H9 (cell line): Measurements from ENCODE around the gene SCGN. TPM values are rescaled to one million over a fixed set of nuclear protein-coding genes. Genes with fewer than 3 reads are reported as not detected.

Source experiments
- DNase-seq: peaks from one replicate; pipeline ENCODE4 v3.0.0-alpha.2; 2017
- H2AFZ ChIP-seq: one replicate; pipeline ENCODE4 v1.6.1; 2013; ENCODE audit warnings: mild to moderate bottlenecking, low read length, control low read depth, moderate library complexity
- H2AK5ac ChIP-seq: 2 replicates; pipeline ENCODE4 v1.6.1; 2013; ENCODE audit warnings: low read length, control low read depth, mixed read lengths; ENCODE audit not compliant: insufficient read length
- H2BK120ac ChIP-seq: one replicate; pipeline ENCODE4 v1.6.1; 2013; ENCODE audit warnings: low read depth, mild to moderate bottlenecking, low read length, control low read depth, inconsistent platforms; ENCODE audit not compliant: poor library complexity, severe bottlenecking
- H2BK12ac ChIP-seq: 2 replicates; pipeline ENCODE4 v1.6.1; 2013; ENCODE audit warnings: low read length, control low read depth, mixed read lengths, low read depth; ENCODE audit not compliant: insufficient read length
- H2BK15ac ChIP-seq: 2 replicates; pipeline ENCODE4 v1.6.1; 2013; ENCODE audit warnings: low read depth, low read length, control low read depth
- H2BK20ac ChIP-seq: one replicate; pipeline ENCODE4 v1.6.1; 2013; ENCODE audit warnings: low read depth, mild to moderate bottlenecking, low read length, control low read depth, inconsistent platforms; ENCODE audit not compliant: poor library complexity, severe bottlenecking
- H2BK5ac ChIP-seq: 2 replicates; pipeline ENCODE4 v1.6.1; 2013; ENCODE audit warnings: low read length, control low read depth, mixed read lengths; ENCODE audit not compliant: insufficient read length
- H3K14ac ChIP-seq: 2 replicates; pipeline ENCODE4 v1.6.1; 2013; ENCODE audit warnings: low read length, control low read depth; ENCODE audit not compliant: insufficient read depth
- H3K18ac ChIP-seq: 2 replicates; pipeline ENCODE4 v1.6.1; 2013; ENCODE audit warnings: low read depth, mild to moderate bottlenecking, mixed read lengths, low read length, control low read depth; ENCODE audit not compliant: insufficient read length
- H3K23ac ChIP-seq: 2 replicates; pipeline ENCODE4 v1.6.1; 2013; ENCODE audit warnings: low read length, control low read depth, mixed read lengths, low read depth; ENCODE audit not compliant: insufficient read length
- H3K23me2 ChIP-seq: 2 replicates; pipeline ENCODE4 v1.6.1; 2013; ENCODE audit warnings: low read depth, mild to moderate bottlenecking, mixed read lengths, low read length, control low read depth; ENCODE audit not compliant: insufficient read length, poor library complexity, severe bottlenecking
- H3K27ac ChIP-seq: 2 replicates; pipeline ENCODE4 v1.5.1; 2013; ENCODE audit warnings: low read length, control low read depth, mixed read lengths, low read depth; ENCODE audit not compliant: insufficient read length
- H3K27me3 ChIP-seq: 2 replicates; pipeline ENCODE4 v1.6.1; 2013; ENCODE audit warnings: low read length, control low read depth, inconsistent platforms; ENCODE audit not compliant: insufficient read depth
- H3K4ac ChIP-seq: 2 replicates; pipeline ENCODE4 v1.6.1; 2013; ENCODE audit warnings: low read depth, mild to moderate bottlenecking, control low read depth, inconsistent platforms, low read length, moderate library complexity
- H3K4me1 ChIP-seq: 2 replicates; pipeline ENCODE4 v1.6.1; 2013; ENCODE audit warnings: low read length, control low read depth, inconsistent platforms; ENCODE audit not compliant: insufficient read depth
- H3K4me2 ChIP-seq: 2 replicates; pipeline ENCODE4 v1.6.1; 2013; ENCODE audit warnings: low read length, control low read depth, mixed read lengths; ENCODE audit not compliant: insufficient read length, insufficient read depth
- H3K56ac ChIP-seq: 2 replicates; pipeline ENCODE4 v1.6.1; 2013; ENCODE audit warnings: low read depth, mild to moderate bottlenecking, mixed read lengths, low read length, control low read depth; ENCODE audit not compliant: insufficient read length
- H3K79me1 ChIP-seq: 2 replicates; pipeline ENCODE4 v1.6.1; 2013; ENCODE audit warnings: low read depth, mild to moderate bottlenecking, moderate library complexity, low read length, control low read depth, inconsistent platforms; ENCODE audit not compliant: insufficient read depth, poor library complexity, severe bottlenecking
- H3K79me2 ChIP-seq: 2 replicates; pipeline ENCODE4 v1.6.1; 2013; ENCODE audit warnings: low read length, control low read depth, inconsistent platforms; ENCODE audit not compliant: insufficient read depth
- H3K9ac ChIP-seq: 2 replicates; pipeline ENCODE4 v1.6.1; 2013; ENCODE audit warnings: low read length, control low read depth, mixed read lengths; ENCODE audit not compliant: insufficient read length; ENCODE audit errors: extremely low read depth
- H3K9me3 ChIP-seq: one replicate; pipeline ENCODE4 v1.6.1; 2013; ENCODE audit warnings: low read depth, low read length, inconsistent platforms; ENCODE audit not compliant: control insufficient read depth
- H3T11ph ChIP-seq: one replicate; pipeline ENCODE4 v1.6.1; 2013; ENCODE audit warnings: mild to moderate bottlenecking, low read length, control low read depth, inconsistent platforms
- H4K20me1 ChIP-seq: one replicate; pipeline ENCODE4 v1.6.1; 2013; ENCODE audit not compliant: control insufficient read depth, insufficient read length, insufficient read depth
- H4K5ac ChIP-seq: 2 replicates; pipeline ENCODE4 v1.6.1; 2013; ENCODE audit warnings: low read depth, mild to moderate bottlenecking, mixed read lengths, low read length, control low read depth; ENCODE audit not compliant: insufficient read length
- H4K8ac ChIP-seq: replicated peaks from 2 replicates; pipeline ENCODE4 v1.6.1; 2013; ENCODE audit warnings: low read length, control low read depth, mixed read lengths, low read depth; ENCODE audit not compliant: insufficient read length
- H4K91ac ChIP-seq: 2 replicates; pipeline ENCODE4 v1.6.1; 2013; ENCODE audit warnings: low read depth, mild to moderate bottlenecking, moderate library complexity, mixed read lengths, low read length, control low read depth; ENCODE audit not compliant: insufficient read length
- H3K27ac Mint-ChIP-seq, 3 experiments: 2 replicates in 2 of 3; 3 replicates in 1 of 3; pipeline ENCODE4 v1.8.0; 2020 to 2021; ENCODE audit warnings: mixed read lengths in 3 of 3, mild to moderate bottlenecking in 1 of 3, moderate library complexity in 1 of 3
- H3K27me3 Mint-ChIP-seq: 2 replicates; pipeline ENCODE4 v1.8.0; 2021; ENCODE audit warnings: low read depth, mild to moderate bottlenecking, moderate library complexity, mixed read lengths
- H3K36me3 Mint-ChIP-seq, 3 experiments: 2 replicates in 2 of 3; 3 replicates in 1 of 3; pipeline ENCODE4 v1.8.0; 2020 to 2021; ENCODE audit warnings: low read depth in 3 of 3, mixed read lengths in 3 of 3; ENCODE audit not compliant: insufficient read depth in 1 of 3
- H3K4me1 Mint-ChIP-seq, 2 experiments: 2 replicates each; pipeline ENCODE4 v1.8.0; 2020; ENCODE audit warnings: mixed read lengths in 2 of 2
- H3K4me3 Mint-ChIP-seq, 2 experiments: 2 replicates in 1 of 2; 3 replicates in 1 of 2; pipeline ENCODE4 v1.8.0; 2020 to 2021; ENCODE audit warnings: mild to moderate bottlenecking in 2 of 2, mixed read lengths in 2 of 2, moderate library complexity in 1 of 2
- H3K9me3 Mint-ChIP-seq, 2 experiments: 2 replicates in 1 of 2; 3 replicates in 1 of 2; pipeline ENCODE4 v1.8.0; 2020; ENCODE audit warnings: mild to moderate bottlenecking in 2 of 2, mixed read lengths in 2 of 2, moderate library complexity in 1 of 2
- WGBS: extraction: QIAGEN DNeasy Blood & Tissue Kit; methylation state at CpG from one replicate; pipeline ENCODE4 v1.1.7; 2013; ENCODE audit warnings: missing lambda C conversion rate, low lambda C conversion rate, mixed read lengths; ENCODE audit not compliant: insufficient read length; ENCODE audit errors: extremely low coverage; 5-methylcytosine and 5-hydroxymethylcytosine counted together
- total RNA-seq: library from RNA; stranded (reverse); gene quantifications from 2 replicates; pipeline ENCODE4 v1.2.1, GENCODE V29; 2021
- TF ChIP-seq, protein P1 (sequence below): fragments of 200-600 bp; sonication (generic); conservative IDR thresholded peaks from 3 replicates; pipeline ENCODE4 v1.8.0; 2021; ENCODE audit warnings: antibody characterized with exemption, mild to moderate bottlenecking

SCGN gene
- total RNA-seq, 1 experiment from 2014 or later = not detected

DNA sequence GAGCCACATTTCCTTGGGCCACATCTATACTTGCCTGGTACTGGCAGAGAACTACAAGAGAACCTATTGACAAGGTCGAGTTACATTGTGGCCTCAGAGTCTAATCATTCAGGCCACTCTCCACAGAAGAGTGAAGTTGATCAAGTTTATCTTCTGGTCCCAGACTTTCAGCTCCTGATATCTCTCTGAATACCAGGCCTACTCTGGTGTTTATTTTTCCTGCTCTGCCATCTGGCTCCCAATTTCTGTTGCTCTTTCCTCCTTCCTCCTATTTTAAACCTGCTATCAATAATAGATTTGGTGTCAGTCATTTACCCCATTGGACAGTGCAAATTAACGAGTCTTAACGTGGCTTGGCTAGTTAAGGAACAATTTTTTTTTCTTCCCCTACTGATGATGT is 46.6 kb downstream of the SCGN start:
- H3K27ac Mint-ChIP-seq = no peak overlapping the region
- H3K9me3 ChIP-seq = no peaks in the 10 kb centered on the region
- H3K9ac ChIP-seq = no peak overlapping the region
- no peaks in the 10 kb centered on the region for H3K79me1 ChIP-seq
- no peak overlapping the region for H2BK15ac ChIP-seq
- H3K4me1 ChIP-seq = no peaks in the 10 kb centered on the region
- H3K14ac ChIP-seq = no peak overlapping the region
- H3K4ac ChIP-seq = no peak overlapping the region
- no CpG with 5 or more reads among the region's 3 CpGs for WGBS
- no peak overlapping the region for H2BK20ac ChIP-seq
- TF ChIP-seq, protein P1, sequence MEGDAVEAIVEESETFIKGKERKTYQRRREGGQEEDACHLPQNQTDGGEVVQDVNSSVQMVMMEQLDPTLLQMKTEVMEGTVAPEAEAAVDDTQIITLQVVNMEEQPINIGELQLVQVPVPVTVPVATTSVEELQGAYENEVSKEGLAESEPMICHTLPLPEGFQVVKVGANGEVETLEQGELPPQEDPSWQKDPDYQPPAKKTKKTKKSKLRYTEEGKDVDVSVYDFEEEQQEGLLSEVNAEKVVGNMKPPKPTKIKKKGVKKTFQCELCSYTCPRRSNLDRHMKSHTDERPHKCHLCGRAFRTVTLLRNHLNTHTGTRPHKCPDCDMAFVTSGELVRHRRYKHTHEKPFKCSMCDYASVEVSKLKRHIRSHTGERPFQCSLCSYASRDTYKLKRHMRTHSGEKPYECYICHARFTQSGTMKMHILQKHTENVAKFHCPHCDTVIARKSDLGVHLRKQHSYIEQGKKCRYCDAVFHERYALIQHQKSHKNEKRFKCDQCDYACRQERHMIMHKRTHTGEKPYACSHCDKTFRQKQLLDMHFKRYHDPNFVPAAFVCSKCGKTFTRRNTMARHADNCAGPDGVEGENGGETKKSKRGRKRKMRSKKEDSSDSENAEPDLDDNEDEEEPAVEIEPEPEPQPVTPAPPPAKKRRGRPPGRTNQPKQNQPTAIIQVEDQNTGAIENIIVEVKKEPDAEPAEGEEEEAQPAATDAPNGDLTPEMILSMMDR = no peak
- no peaks in the 10 kb centered on the region for H3K27me3 Mint-ChIP-seq
- no peak overlapping the region for H3K18ac ChIP-seq
- H3K9me3 Mint-ChIP-seq = no peaks in the 10 kb centered on the region; a peak in 1 of 5 replicates
- no peak overlapping the region for H3K56ac ChIP-seq
- no peak overlapping the region for H3T11ph ChIP-seq
- H2AFZ ChIP-seq = no peak overlapping the region
- no peaks in the 10 kb centered on the region for H3K4me1 Mint-ChIP-seq
- H3K27ac ChIP-seq = no peak overlapping the region
- H2BK5ac ChIP-seq = no peak overlapping the region
- no peak overlapping the region for H4K8ac ChIP-seq
- no peak overlapping the region for H4K5ac ChIP-seq
- no peak overlapping the region for H4K91ac ChIP-seq
- no peaks in the 10 kb centered on the region for H3K27me3 ChIP-seq
- H3K4me3 Mint-ChIP-seq = no peak overlapping the region
- no peak overlapping the region for H2BK120ac ChIP-seq
- no peak for DNase-seq
- H4K20me1 ChIP-seq = no peaks in the 10 kb centered on the region
- no peak overlapping the region for H2BK12ac ChIP-seq
- no peak overlapping the region for H3K4me2 ChIP-seq
- no peak overlapping the region for H2AK5ac ChIP-seq
- H3K23me2 ChIP-seq = no peaks in the 10 kb centered on the region
- no peak overlapping the region for H3K23ac ChIP-seq
- no peaks in the 10 kb centered on the region for H3K36me3 Mint-ChIP-seq
- H3K79me2 ChIP-seq = no peaks in the 10 kb centered on the region
